K562 (cell line): ENCODE measurements around the gene PARD3B.

Experiments used
- ARID2 ChIP-seq: fragments of 450-650 bp; IDR thresholded peaks from 2 replicates; pipeline ENCODE4 v1.6.1; 2017; ENCODE audit warnings: antibody characterized with exemption, mild to moderate bottlenecking
- ATF6 ChIP-seq: sonication (generic); formaldehyde crosslinking; IDR thresholded peaks from 2 replicates; pipeline ENCODE4 v1.4.0; 2020; ENCODE audit warnings: mild to moderate bottlenecking, missing genetic modification reagents
- CEBPG ChIP-seq, 3 experiments: fragments of 200-800 bp in 1 of 3; sonication (Bioruptor generic) in 1 of 3; sonication (generic) in 1 of 3; formaldehyde crosslinking in 1 of 3; IDR thresholded peaks in 2 of 3; conservative IDR thresholded peaks in 1 of 3; 2 replicates each; pipeline versions ENCODE4 v1.6.1 to v1.8.0; 2016 to 2022; ENCODE audit warnings: missing compliant biosample characterization in 2 of 3, missing genetic modification characterization in 2 of 3, mild to moderate bottlenecking in 1 of 3, missing genetic modification reagents in 1 of 3
- FOXK1 ChIP-seq: sonication (generic); formaldehyde crosslinking; IDR thresholded peaks from 2 replicates; pipeline ENCODE4 v1.8.0; 2022; ENCODE audit warnings: missing genetic modification reagents, mild to moderate bottlenecking, borderline replicate concordance
- MYC ChIP-seq, 2 experiments: fragments of 250-450 bp in 1 of 2; sonication (Bioruptor Pico) in 1 of 2; IDR thresholded peaks; 2 replicates each; pipeline versions ENCODE4 v1.5.1 to v1.6.1; 2012 to 2021; ENCODE audit warnings: low read depth in 2 of 2, borderline replicate concordance in 1 of 2, improper control_type of control experiment in 1 of 2, low read length in 1 of 2, mild to moderate bottlenecking in 1 of 2, moderate library complexity in 1 of 2
- SREBF1 ChIP-seq: fragments of 150-350 bp; IDR thresholded peaks from 2 replicates; pipeline ENCODE4 v1.6.1; 2014; ENCODE audit warnings: antibody characterized with exemption, low read depth, low read length, borderline replicate concordance
- TF ChIP-seq, protein P1 (sequence below), 3 experiments: IDR thresholded peaks in 2 of 3; conservative IDR thresholded peaks in 1 of 3; 2 replicates each; pipeline ENCODE4 v1.5.1; 2011 to 2012; ENCODE audit warnings: low read length in 3 of 3, mild to moderate bottlenecking in 3 of 3, control low read depth in 2 of 3, improper control_type of control experiment in 1 of 3, inconsistent platforms in 1 of 3, low read depth in 1 of 3, mixed read lengths in 1 of 3, moderate library complexity in 1 of 3; ENCODE audit not compliant: insufficient read depth in 2 of 3
- TF ChIP-seq, protein P2 (sequence below): fragments of 450-650 bp; formaldehyde crosslinking; IDR thresholded peaks from 2 replicates; pipeline ENCODE4 v1.4.0; 2022; ENCODE audit warnings: missing genetic modification characterization

- TF ChIP-seq MYC (IDR thresholded peaks at IDR 0.05; ENCODE audit: low read depth, low read length) (no peak), MYC (CRISPR knock-in tag; IDR thresholded peaks at IDR 0.05; ENCODE audit: borderline replicate concordance, low read depth) (no peak), FOXK1 (CRISPR knock-in tag) (no peak), CEBPG (CRISPR knock-in tag; IDR thresholded peaks at IDR 0.05) (no peak), CEBPG (tag; conservative IDR thresholded peaks at IDR 0.05 in 1 of 2, IDR thresholded peaks at IDR 0.05 in 1 of 2) (no peak), ARID2 (no peak), SREBF1 (no peak), ATF6 (no peak)
- TF ChIP-seq, protein P1, sequence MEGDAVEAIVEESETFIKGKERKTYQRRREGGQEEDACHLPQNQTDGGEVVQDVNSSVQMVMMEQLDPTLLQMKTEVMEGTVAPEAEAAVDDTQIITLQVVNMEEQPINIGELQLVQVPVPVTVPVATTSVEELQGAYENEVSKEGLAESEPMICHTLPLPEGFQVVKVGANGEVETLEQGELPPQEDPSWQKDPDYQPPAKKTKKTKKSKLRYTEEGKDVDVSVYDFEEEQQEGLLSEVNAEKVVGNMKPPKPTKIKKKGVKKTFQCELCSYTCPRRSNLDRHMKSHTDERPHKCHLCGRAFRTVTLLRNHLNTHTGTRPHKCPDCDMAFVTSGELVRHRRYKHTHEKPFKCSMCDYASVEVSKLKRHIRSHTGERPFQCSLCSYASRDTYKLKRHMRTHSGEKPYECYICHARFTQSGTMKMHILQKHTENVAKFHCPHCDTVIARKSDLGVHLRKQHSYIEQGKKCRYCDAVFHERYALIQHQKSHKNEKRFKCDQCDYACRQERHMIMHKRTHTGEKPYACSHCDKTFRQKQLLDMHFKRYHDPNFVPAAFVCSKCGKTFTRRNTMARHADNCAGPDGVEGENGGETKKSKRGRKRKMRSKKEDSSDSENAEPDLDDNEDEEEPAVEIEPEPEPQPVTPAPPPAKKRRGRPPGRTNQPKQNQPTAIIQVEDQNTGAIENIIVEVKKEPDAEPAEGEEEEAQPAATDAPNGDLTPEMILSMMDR (IDR thresholded peaks at IDR 0.05 in 2 of 3, conservative IDR thresholded peaks at IDR 0.05 in 1 of 3; ENCODE audit: insufficient read depth in 2 of 3, low read depth in 1 of 3, low read length in 3 of 3) = no peak
- TF ChIP-seq, protein P2, sequence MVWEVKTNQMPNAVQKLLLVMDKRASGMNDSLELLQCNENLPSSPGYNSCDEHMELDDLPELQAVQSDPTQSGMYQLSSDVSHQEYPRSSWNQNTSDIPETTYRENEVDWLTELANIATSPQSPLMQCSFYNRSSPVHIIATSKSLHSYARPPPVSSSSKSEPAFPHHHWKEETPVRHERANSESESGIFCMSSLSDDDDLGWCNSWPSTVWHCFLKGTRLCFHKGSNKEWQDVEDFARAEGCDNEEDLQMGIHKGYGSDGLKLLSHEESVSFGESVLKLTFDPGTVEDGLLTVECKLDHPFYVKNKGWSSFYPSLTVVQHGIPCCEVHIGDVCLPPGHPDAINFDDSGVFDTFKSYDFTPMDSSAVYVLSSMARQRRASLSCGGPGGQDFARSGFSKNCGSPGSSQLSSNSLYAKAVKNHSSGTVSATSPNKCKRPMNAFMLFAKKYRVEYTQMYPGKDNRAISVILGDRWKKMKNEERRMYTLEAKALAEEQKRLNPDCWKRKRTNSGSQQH (CRISPR knock-in tag) = no peak
These were observed 1097.5 kb downstream of the PARD3B start for GRCh38 chr2:205642599-205643356.
